GM03348 (cell line): ENCODE data around the gene PTPRN2.
"Not testable (repeated sequence)": the region's sequence is repeated elsewhere in the genome, so short reads cannot be mapped to it uniquely, and the experiment has no call there.

Experiments
- DNase-seq: peaks from one replicate; pipeline ENCODE4 v3.0.0; 2012; ENCODE audit warnings: low spot score

PTPRN2 gene

DNA sequence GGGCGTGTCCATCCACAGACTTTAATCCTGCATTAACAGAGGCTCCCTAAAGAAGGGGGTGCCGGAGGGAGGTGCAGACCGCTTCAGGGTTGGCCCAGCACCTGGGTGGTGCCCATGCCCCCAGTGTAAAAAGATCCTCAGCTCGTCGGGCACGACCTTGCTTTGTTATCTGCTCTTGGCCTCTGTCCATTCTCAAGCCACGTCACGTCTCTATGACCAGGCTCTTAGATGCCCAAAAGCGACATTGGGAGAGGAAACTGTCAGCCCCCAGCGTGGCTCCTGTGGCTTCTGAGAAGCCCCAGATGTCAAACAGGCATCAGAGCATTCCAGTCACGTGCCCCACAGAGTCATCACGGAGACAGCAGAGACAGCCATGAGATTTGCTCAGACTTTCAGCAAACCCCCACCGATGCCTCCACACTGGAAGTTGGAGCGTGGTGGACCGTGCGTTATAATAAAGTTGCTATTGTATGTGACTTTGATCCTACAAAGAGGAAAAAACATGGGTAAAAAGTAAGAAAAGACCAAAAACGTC is 55.5 kb downstream of the PTPRN2 start:
- DNase-seq = no peak

GRCh38 chr7:158531661-158532060 is 56.0 kb downstream of the PTPRN2 start:
- no peak for DNase-seq

DNA sequence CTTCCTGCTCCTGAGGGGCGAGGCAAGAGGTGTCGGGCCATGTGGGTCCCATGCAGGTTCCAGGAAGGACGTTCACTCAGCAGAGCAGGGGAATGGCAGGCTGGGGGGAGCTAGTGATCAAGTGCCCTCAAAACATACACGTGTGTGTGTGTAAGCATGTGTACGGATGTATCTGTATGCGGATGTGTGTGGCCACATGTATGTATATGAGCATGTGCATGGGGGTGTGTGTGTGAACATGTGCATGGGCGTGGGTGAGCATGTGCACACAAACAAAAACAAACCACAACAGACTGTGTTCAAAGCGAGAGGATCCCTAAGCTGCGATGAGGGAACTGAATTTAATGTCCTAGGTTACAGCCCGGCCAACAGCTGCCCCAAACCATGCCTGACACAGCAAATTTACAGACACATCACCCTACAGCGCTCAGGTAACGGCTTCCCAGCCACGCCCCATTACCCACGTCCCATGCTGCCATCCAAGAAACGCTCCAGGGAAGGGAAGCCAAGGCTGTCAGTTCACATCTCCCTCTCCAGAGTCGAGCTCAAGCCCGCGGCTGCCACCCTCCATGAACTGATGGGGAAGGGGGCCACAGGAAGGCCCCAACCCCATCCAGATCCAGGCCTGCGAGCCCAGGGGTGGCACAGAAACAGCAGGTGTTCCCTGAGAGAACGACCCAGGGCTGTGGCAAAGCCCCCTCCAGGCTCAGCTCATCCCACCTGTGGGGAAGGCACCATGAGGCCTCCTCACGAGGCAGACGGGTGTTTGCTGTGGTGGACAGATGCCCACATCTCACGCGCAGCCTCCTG is 56.6 kb downstream of the PTPRN2 start:
- no peak for DNase-seq

DNA sequence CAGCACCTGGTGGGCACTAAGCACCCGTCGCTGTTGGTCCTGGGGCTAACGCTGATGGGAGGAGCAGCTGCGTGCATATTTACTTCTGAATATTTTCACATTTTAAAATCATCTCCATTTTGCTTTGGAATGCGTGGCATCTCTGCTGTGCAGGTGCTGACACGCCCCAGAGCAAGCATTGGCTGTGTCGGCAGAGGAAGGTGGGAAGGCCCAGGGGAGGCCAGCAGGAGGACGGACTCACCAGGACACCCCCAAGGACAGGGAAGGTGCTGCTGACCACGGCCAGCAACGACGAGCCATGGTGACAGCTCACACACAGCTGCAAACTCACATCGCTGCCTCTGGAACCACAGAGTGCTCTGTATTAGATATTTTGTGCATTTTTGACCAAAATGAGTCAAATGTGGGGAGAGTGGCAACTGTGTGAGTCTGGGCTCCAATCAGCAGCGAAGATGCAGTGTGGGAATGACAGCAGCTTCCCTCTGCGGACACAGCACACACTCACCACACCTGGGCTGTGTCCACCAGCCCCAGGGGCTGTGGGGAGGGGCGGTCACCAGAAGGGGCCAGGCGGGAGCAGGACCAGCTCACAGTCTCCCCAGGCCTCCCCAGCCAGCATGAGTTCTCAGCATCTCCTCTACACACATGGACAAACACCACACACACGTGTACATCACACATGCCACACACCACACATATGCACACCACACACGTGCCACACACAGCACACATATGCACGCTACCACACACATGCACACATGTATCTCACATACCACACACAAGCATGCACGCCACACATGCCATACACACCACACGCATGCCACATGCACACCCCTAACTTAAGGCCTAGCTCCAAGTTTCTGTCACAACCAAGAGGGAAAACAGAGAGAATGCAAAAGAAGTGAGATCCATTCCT is 58.2 kb downstream of the PTPRN2 start:
- DNase-seq = no peak

DNA sequence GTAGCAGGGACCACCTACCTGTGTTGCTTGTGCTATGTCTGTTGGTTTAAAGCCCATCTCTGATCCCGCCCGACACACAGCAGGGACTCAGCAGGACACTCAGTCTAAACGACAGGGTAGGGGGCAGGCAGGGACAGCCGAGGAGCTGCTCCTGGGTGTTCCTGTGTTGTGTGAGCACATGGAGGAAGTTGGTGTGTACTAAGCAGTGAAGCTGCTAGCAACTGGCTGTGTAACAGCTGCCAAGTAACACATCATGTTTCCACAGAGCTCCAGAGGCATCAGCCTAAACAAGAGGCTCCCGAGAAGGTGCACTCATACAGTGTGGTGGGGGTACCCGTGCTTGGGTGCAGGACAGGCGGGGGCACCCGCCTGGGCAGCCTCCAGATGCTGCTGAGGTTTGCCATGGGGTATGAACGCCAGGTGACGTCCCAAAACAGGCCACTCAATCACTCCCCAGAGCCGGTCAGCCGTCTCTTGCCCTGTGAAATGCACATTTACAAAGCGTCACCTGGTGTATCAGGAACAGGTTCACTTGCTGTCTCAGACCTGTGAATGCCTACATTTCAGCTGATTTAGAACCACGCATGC is 59.6 kb downstream of the PTPRN2 start:
- no peak for DNase-seq

GRCh38 chr7:158527495-158527894 is 60.1 kb downstream of the PTPRN2 start:
- DNase-seq = no peak

- no peak for DNase-seq
Measured at GRCh38 chr7:158527038-158527437, 60.6 kb downstream of the PTPRN2 start.

DNA sequence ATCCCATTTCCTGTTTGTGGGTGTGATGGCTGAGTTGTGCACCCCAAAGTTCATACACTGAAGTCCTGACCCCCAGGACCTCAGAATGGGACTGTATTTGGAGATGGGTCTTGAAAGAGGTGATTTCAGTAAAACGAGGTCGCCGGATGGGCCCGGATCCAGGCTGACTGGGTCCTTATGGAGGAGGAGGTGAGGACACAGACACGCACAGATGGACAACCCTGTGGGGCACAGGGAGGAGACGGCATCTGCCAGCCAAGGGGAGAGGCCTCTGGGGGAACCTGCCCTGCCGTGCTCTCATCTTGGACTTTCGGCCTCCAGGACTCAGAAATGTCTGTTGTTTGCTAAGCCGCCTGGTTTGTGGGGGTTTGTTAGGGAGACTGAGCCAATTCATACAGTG is 61.1 kb downstream of the PTPRN2 start:
- no peak for DNase-seq

DNA sequence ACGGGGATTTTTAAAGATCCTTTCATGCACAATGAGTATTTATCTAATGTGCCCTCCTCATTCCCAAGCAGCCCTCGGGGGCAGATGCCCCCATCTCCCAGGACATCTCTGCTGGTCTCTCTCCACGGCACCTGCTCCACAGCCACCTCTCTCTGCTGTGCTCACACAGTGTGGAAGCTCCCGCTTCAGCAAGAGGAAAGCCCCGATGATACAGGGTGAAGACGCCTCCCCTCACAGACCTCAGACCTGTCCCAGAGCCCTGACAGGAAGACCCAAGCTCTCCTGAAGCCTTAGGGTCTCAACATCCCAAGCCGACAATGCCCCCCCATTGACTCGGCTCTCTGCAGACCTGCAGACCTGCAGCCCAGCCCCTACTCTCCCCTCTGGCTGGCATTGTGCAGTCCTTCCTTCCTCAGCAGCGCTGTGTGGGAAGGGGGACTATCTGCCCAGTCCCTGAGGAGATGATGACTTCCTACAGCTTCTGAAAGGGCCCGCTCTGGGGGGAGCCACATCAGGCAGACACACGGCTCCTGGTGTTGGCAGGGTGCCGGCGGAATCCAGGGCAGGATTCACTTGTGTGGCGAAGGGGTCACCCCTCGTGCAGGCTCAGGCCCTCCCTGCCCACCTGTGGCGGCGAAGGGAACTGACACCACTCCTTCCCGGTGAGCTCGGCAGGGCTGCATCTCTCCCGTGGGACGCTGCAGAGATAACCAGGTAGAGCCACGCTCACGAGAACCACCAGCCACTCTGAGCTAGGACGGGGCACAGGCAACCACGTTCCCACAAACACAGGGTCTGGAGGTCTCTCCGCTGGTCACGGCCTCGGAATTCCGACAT is 61.8 kb downstream of the PTPRN2 start:
- no peak for DNase-seq

- DNase-seq = no peak
Measured at GRCh38 chr7:158524749-158525635, 62.6 kb downstream of the PTPRN2 start.

DNA sequence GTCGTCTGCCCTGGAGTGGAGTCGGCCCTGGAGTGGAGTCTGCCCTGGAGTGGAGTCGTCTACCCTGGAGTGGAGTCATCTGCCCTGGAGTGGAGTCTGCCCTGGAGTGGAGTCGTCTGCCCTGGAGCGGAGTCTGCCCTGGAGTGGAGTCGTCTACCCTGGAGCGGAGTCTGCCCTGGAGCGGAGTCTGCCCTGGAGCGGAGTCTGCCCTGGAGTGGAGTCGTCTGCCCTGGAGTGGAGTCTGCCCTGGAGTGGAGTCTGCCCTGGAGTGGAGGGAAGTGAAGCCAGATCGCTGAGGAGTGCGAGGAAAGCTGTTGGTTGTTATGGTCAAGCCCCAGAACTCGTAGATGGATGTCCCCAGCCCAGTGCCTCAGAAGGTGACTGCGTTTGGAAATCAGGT is 63.3 kb downstream of the PTPRN2 start:
- DNase-seq = not testable (repeated sequence)

DNA sequence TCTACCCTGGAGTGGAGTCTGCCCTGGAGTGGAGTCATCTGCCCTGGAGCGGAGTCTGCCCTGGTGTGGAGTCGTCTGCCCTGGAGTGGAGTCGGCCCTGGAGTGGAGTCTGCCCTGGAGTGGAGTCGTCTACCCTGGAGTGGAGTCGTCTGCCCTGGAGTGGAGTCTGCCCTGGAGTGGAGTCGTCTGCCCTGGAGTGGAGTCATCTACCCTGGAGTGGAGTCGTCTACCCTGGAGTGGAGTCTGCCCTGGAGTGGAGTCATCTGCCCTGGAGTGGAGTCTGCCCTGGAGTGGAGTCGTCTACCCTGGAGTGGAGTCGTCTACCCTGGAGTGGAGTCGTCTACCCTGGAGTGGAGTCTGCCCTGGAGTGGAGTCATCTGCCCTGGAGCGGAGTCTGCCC is 63.7 kb downstream of the PTPRN2 start:
- DNase-seq = not testable (repeated sequence)

- DNase-seq = not testable (repeated sequence)
Measured at GRCh38 chr7:158523165-158523856, 64.3 kb downstream of the PTPRN2 start.

DNA sequence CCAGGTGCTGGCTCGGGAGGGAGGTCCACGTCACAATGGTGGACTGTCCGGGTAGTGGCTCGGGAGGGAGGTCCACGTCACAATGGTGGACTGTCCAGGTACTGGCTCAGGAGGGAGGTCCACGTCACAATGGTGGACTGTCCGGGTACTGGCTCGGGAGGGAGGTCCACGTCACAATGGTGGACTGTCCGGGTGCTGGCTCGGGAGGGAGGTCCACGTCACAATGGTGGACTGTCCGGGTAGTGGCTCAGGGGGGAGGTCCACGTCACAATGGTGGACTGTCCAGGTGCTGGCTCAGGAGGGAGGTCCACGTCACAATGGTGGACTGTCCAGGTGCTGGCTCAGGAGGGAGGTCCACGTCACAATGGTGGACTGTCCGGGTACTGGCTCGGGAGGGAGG is 65.8 kb downstream of the PTPRN2 start:
- not testable (repeated sequence) for DNase-seq

GRCh38 chr7:158520825-158521224 is 66.8 kb downstream of the PTPRN2 start:
- no peak for DNase-seq

DNA sequence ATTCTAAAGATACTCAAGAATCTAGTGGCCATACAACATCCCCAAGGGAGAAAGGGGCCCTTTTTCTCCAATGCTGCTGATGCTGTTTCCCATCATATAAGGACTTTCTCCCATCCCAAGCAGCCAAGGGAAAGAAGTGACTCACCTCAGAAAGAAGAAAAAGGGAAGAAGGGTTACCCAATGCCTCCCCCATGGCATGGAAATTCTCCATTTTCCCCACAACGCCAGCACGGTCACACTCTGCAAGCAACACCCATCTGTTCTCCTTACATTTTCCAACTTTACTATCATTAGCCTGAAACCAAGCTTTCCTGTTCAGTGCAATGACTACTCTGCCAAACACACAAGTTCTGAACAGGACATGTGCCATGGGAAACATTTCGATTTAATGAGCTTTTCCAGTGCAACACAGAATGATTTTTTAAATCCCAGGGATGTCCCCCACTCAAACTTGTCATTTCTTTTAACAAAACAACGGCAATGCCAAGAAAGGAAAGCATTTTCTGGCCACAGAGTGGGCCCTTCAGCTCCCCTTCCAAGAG is 67.9 kb downstream of the PTPRN2 start:
- no peak for DNase-seq

- no peak for DNase-seq
Measured at GRCh38 chr7:158518980-158519632, 68.5 kb downstream of the PTPRN2 start.

- DNase-seq = no peak
Measured at GRCh38 chr7:158517571-158517970, 70.1 kb downstream of the PTPRN2 start.

DNA sequence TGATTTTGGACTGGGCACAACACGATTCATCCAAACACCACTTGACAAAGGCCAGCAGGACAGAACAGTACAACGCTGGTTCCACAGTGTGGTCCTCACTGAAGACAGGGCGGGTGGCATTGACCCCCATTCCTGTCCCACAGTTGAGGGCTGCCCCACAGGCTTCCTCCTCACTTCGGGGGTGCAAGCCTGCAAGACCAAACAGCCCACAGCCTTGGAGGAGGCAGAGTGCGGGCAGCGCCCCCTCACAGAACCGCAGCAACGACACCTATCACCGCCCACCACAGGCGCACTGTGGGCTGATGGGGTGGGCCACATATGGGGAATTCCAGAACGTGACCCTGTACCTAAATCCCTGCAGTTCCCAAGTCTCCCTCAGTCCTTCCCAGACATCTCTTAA is 70.6 kb downstream of the PTPRN2 start:
- DNase-seq = no peak
